H9 (cell line): Measurements from ENCODE around the gene CDH18. TPM values are rescaled to one million over a fixed set of nuclear protein-coding genes. Genes with fewer than 3 reads are reported as not detected.
A peak's percentile ranks its signal among the peaks of the same experiment; 100 is the strongest.

Experiments used
- DNase-seq: peaks from one replicate; pipeline ENCODE4 v3.0.0-alpha.2; 2017
- H2AFZ ChIP-seq: one replicate; pipeline ENCODE4 v1.6.1; 2013; ENCODE audit warnings: mild to moderate bottlenecking, low read length, control low read depth, moderate library complexity
- H2AK5ac ChIP-seq: 2 replicates; pipeline ENCODE4 v1.6.1; 2013; ENCODE audit warnings: low read length, control low read depth, mixed read lengths; ENCODE audit not compliant: insufficient read length
- H2BK120ac ChIP-seq: one replicate; pipeline ENCODE4 v1.6.1; 2013; ENCODE audit warnings: low read depth, mild to moderate bottlenecking, low read length, control low read depth, inconsistent platforms; ENCODE audit not compliant: poor library complexity, severe bottlenecking
- H2BK12ac ChIP-seq: 2 replicates; pipeline ENCODE4 v1.6.1; 2013; ENCODE audit warnings: low read length, control low read depth, mixed read lengths, low read depth; ENCODE audit not compliant: insufficient read length
- H2BK15ac ChIP-seq: 2 replicates; pipeline ENCODE4 v1.6.1; 2013; ENCODE audit warnings: low read depth, low read length, control low read depth
- H2BK20ac ChIP-seq: one replicate; pipeline ENCODE4 v1.6.1; 2013; ENCODE audit warnings: low read depth, mild to moderate bottlenecking, low read length, control low read depth, inconsistent platforms; ENCODE audit not compliant: poor library complexity, severe bottlenecking
- H2BK5ac ChIP-seq: 2 replicates; pipeline ENCODE4 v1.6.1; 2013; ENCODE audit warnings: low read length, control low read depth, mixed read lengths; ENCODE audit not compliant: insufficient read length
- H3K14ac ChIP-seq: 2 replicates; pipeline ENCODE4 v1.6.1; 2013; ENCODE audit warnings: low read length, control low read depth; ENCODE audit not compliant: insufficient read depth
- H3K18ac ChIP-seq: 2 replicates; pipeline ENCODE4 v1.6.1; 2013; ENCODE audit warnings: low read depth, mild to moderate bottlenecking, mixed read lengths, low read length, control low read depth; ENCODE audit not compliant: insufficient read length
- H3K23ac ChIP-seq: 2 replicates; pipeline ENCODE4 v1.6.1; 2013; ENCODE audit warnings: low read length, control low read depth, mixed read lengths, low read depth; ENCODE audit not compliant: insufficient read length
- H3K23me2 ChIP-seq: 2 replicates; pipeline ENCODE4 v1.6.1; 2013; ENCODE audit warnings: low read depth, mild to moderate bottlenecking, mixed read lengths, low read length, control low read depth; ENCODE audit not compliant: insufficient read length, poor library complexity, severe bottlenecking
- H3K27ac ChIP-seq: 2 replicates; pipeline ENCODE4 v1.5.1; 2013; ENCODE audit warnings: low read length, control low read depth, mixed read lengths, low read depth; ENCODE audit not compliant: insufficient read length
- H3K27me3 ChIP-seq: 2 replicates; pipeline ENCODE4 v1.6.1; 2013; ENCODE audit warnings: low read length, control low read depth, inconsistent platforms; ENCODE audit not compliant: insufficient read depth
- H3K4ac ChIP-seq: 2 replicates; pipeline ENCODE4 v1.6.1; 2013; ENCODE audit warnings: low read depth, mild to moderate bottlenecking, control low read depth, inconsistent platforms, low read length, moderate library complexity
- H3K4me1 ChIP-seq: 2 replicates; pipeline ENCODE4 v1.6.1; 2013; ENCODE audit warnings: low read length, control low read depth, inconsistent platforms; ENCODE audit not compliant: insufficient read depth
- H3K4me2 ChIP-seq: 2 replicates; pipeline ENCODE4 v1.6.1; 2013; ENCODE audit warnings: low read length, control low read depth, mixed read lengths; ENCODE audit not compliant: insufficient read length, insufficient read depth
- H3K56ac ChIP-seq: 2 replicates; pipeline ENCODE4 v1.6.1; 2013; ENCODE audit warnings: low read depth, mild to moderate bottlenecking, mixed read lengths, low read length, control low read depth; ENCODE audit not compliant: insufficient read length
- H3K79me1 ChIP-seq: 2 replicates; pipeline ENCODE4 v1.6.1; 2013; ENCODE audit warnings: low read depth, mild to moderate bottlenecking, moderate library complexity, low read length, control low read depth, inconsistent platforms; ENCODE audit not compliant: insufficient read depth, poor library complexity, severe bottlenecking
- H3K79me2 ChIP-seq: 2 replicates; pipeline ENCODE4 v1.6.1; 2013; ENCODE audit warnings: low read length, control low read depth, inconsistent platforms; ENCODE audit not compliant: insufficient read depth
- H3K9ac ChIP-seq: 2 replicates; pipeline ENCODE4 v1.6.1; 2013; ENCODE audit warnings: low read length, control low read depth, mixed read lengths; ENCODE audit not compliant: insufficient read length; ENCODE audit errors: extremely low read depth
- H3K9me3 ChIP-seq: one replicate; pipeline ENCODE4 v1.6.1; 2013; ENCODE audit warnings: low read depth, low read length, inconsistent platforms; ENCODE audit not compliant: control insufficient read depth
- H3T11ph ChIP-seq: one replicate; pipeline ENCODE4 v1.6.1; 2013; ENCODE audit warnings: mild to moderate bottlenecking, low read length, control low read depth, inconsistent platforms
- H4K20me1 ChIP-seq: one replicate; pipeline ENCODE4 v1.6.1; 2013; ENCODE audit not compliant: control insufficient read depth, insufficient read length, insufficient read depth
- H4K5ac ChIP-seq: 2 replicates; pipeline ENCODE4 v1.6.1; 2013; ENCODE audit warnings: low read depth, mild to moderate bottlenecking, mixed read lengths, low read length, control low read depth; ENCODE audit not compliant: insufficient read length
- H4K8ac ChIP-seq: replicated peaks from 2 replicates; pipeline ENCODE4 v1.6.1; 2013; ENCODE audit warnings: low read length, control low read depth, mixed read lengths, low read depth; ENCODE audit not compliant: insufficient read length
- H4K91ac ChIP-seq: 2 replicates; pipeline ENCODE4 v1.6.1; 2013; ENCODE audit warnings: low read depth, mild to moderate bottlenecking, moderate library complexity, mixed read lengths, low read length, control low read depth; ENCODE audit not compliant: insufficient read length
- H3K27ac Mint-ChIP-seq, 3 experiments: 2 replicates in 2 of 3; 3 replicates in 1 of 3; pipeline ENCODE4 v1.8.0; 2020 to 2021; ENCODE audit warnings: mixed read lengths in 3 of 3, mild to moderate bottlenecking in 1 of 3, moderate library complexity in 1 of 3
- H3K27me3 Mint-ChIP-seq: 2 replicates; pipeline ENCODE4 v1.8.0; 2021; ENCODE audit warnings: low read depth, mild to moderate bottlenecking, moderate library complexity, mixed read lengths
- H3K36me3 Mint-ChIP-seq, 3 experiments: 2 replicates in 2 of 3; 3 replicates in 1 of 3; pipeline ENCODE4 v1.8.0; 2020 to 2021; ENCODE audit warnings: low read depth in 3 of 3, mixed read lengths in 3 of 3; ENCODE audit not compliant: insufficient read depth in 1 of 3
- H3K4me1 Mint-ChIP-seq, 2 experiments: 2 replicates each; pipeline ENCODE4 v1.8.0; 2020; ENCODE audit warnings: mixed read lengths in 2 of 2
- H3K4me3 Mint-ChIP-seq, 2 experiments: 2 replicates in 1 of 2; 3 replicates in 1 of 2; pipeline ENCODE4 v1.8.0; 2020 to 2021; ENCODE audit warnings: mild to moderate bottlenecking in 2 of 2, mixed read lengths in 2 of 2, moderate library complexity in 1 of 2
- H3K9me3 Mint-ChIP-seq, 2 experiments: 2 replicates in 1 of 2; 3 replicates in 1 of 2; pipeline ENCODE4 v1.8.0; 2020; ENCODE audit warnings: mild to moderate bottlenecking in 2 of 2, mixed read lengths in 2 of 2, moderate library complexity in 1 of 2
- CTCF ChIP-seq: fragments of 200-600 bp; sonication (generic); conservative IDR thresholded peaks from 3 replicates; pipeline ENCODE4 v1.8.0; 2021; ENCODE audit warnings: antibody characterized with exemption, mild to moderate bottlenecking
- WGBS: extraction: QIAGEN DNeasy Blood & Tissue Kit; methylation state at CpG from one replicate; pipeline ENCODE4 v1.1.7; 2013; ENCODE audit warnings: missing lambda C conversion rate, low lambda C conversion rate, mixed read lengths; ENCODE audit not compliant: insufficient read length; ENCODE audit errors: extremely low coverage; 5-methylcytosine and 5-hydroxymethylcytosine counted together
- long read RNA-seq: library from polyadenylated mRNA; unstranded; transcript quantifications from one replicate; pipeline ENCODE4 v2.0.0, GENCODE V29; 2020
- total RNA-seq: library from RNA; stranded (reverse); gene quantifications from 2 replicates; pipeline ENCODE4 v1.2.1, GENCODE V29; 2021

The CDH18 gene
- 0.61 TPM in 1 of 2 replicates, not detected in the other for total RNA-seq
- long read RNA-seq, partial matches to known transcripts: 2 of 4 reads
- long read RNA-seq, other reads (novel, unspliced or antisense): 2 of 4 reads

- Histone ChIP-seq H3K9me3 (no peaks in the 10 kb centered on the region), H4K20me1 (no peaks in the 10 kb centered on the region), H3K4me2 (peak within 1 kb of the TSS; percentile 89), H4K8ac (no peak within 1 kb of the TSS), H2BK15ac (no peak within 1 kb of the TSS), H3K23me2 (peaks cover 4% of the 10 kb centered on the region), H2AK5ac (no peak within 1 kb of the TSS), H2BK120ac (no peak within 1 kb of the TSS), H2BK5ac (no peak within 1 kb of the TSS), H2BK12ac (no peak within 1 kb of the TSS), H3K79me1 (no peaks in the 10 kb centered on the region), H3K9ac (no peak within 1 kb of the TSS), H3K27ac (no peak within 1 kb of the TSS), H3K27me3 (peaks cover 3% of the 10 kb centered on the region; the same call in 1 of the 2 replicates), H3T11ph (no peak within 1 kb of the TSS), H2AFZ (peak within 1 kb of the TSS; percentile 83), H4K5ac (no peak within 1 kb of the TSS), H4K91ac (no peak within 1 kb of the TSS), H3K4me1 (no peaks in the 10 kb centered on the region), H3K18ac (no peak within 1 kb of the TSS), H3K14ac (no peak within 1 kb of the TSS), H3K23ac (no peak within 1 kb of the TSS), H3K79me2 (no peaks in the 10 kb centered on the region), H2BK20ac (no peak within 1 kb of the TSS), H3K56ac (no peak within 1 kb of the TSS), H3K4ac (no peak within 1 kb of the TSS)
- peak within 1 kb of the TSS; percentile 62 to 77 for H3K4me3 Mint-ChIP-seq
- H3K27me3 Mint-ChIP-seq: peaks cover 46% of the 10 kb centered on the region
- H3K9me3 Mint-ChIP-seq: no peaks in the 10 kb centered on the region
- no peak within 1 kb of the TSS for H3K27ac Mint-ChIP-seq
- WGBS: no CpG with 5 or more reads among the region's 26 CpGs
- no peaks in the 10 kb centered on the region for H3K36me3 Mint-ChIP-seq
- peaks cover 12 to 15% of the 10 kb centered on the region in 2 experiments for H3K4me1 Mint-ChIP-seq
- TF ChIP-seq CTCF: no peak
- peak; percentile 83 for DNase-seq
These were observed at the start of gene CDH18 for GRCh38 chr5:19987612-19988361. Gene CDH18, minus strand, starts transcription at chr5:19988200. Its CDS starts 149,214 bp downstream, at chr5:19838986.
